ENCODE results near the gene MRPS12. TPM values are rescaled to one million over a fixed set of nuclear protein-coding genes. Genes with fewer than 3 reads are reported as not detected.

The MRPS12 gene
- total and polyA plus RNA-seq, 9 of the 15 experiments (the other 6 are each of a cell fraction or from before 2014, with no cell fraction given), result 8.1 to 174 (median 52.0) TPM

GRCh38 chr19:38898788-38899446 is 31.8 kb upstream of the MRPS12 start (continued):
- TF ChIP-seq POLR2B (IDR thresholded peaks at IDR 0.05; ENCODE audit: low read depth, partially characterized antibody), result peak; percentile 43
- TF ChIP-seq HDGF (IDR thresholded peaks at IDR 0.05), result peak; percentile 53; the same call in 1 of the 2 replicates
- 0 out of 2 replicates have a peak, but pooled peaks have one; percentile 18 for TF ChIP-seq FOSL1 (tag; conservative IDR thresholded peaks at IDR 0.05)
- TF ChIP-seq HMBOX1 (IDR thresholded peaks at IDR 0.05), result no peak
- no peak for TF ChIP-seq ZNF324 (CRISPR knock-in tag; IDR thresholded peaks at IDR 0.05)

- no peaks in the 10 kb centered on the region for H3K9me1 ChIP-seq (ENCODE audit: control insufficient read depth, insufficient read depth, low read length)
- ATAC-seq (peak; percentile 97), DNase-seq (ENCODE audit: extremely low read depth in 1 of 4, low spot score in 3 of 4) (peak; percentile 97 to 100 (median 98)), FAIRE-seq (peak; percentile 99)
- peak within 1 kb of the TSS; percentile 82 for H3K27ac ChIP-seq (ENCODE audit: extremely low read depth, low read depth, low read length)
- WGBS (ENCODE audit: insufficient coverage, low coverage, missing lambda C conversion rate), result under 1% methylated on average over 63 of the region's 64 CpGs
- no peaks in the 10 kb centered on the region for H3K27me3 ChIP-seq (ENCODE audit: control insufficient read depth in 2 of 2, insufficient read depth in 2 of 2, low read length in 2 of 2)
- H3K36me3 ChIP-seq (ENCODE audit: control insufficient read depth, insufficient read depth, low read length), result peaks cover 6% of the 10 kb centered on the region; the same call in 1 of the 3 replicates
- ChIA-PET POLR2A (interaction anchor here (0.6 to 1.5 kb wide), 9 partner anchors 9 to 356 kb away, joined by 3 to 8 read pairs (median 4); no protein-coding TSS in a partner anchor), CTCF (ENCODE audit: low intra/inter-chr PET ratio) (interaction anchor here (0.6 kb wide), 1 partner anchor 170 kb away, joined by 3 read pairs; no protein-coding TSS in a partner anchor)
- peaks cover 30% of the 10 kb centered on the region for H3K79me2 ChIP-seq (ENCODE audit: control insufficient read depth, insufficient read depth, low read length)
- no peaks in the 10 kb centered on the region for H3K9me3 ChIP-seq (replicated peaks; ENCODE audit: control insufficient read depth, insufficient read depth, low read depth, low read length)
- H3K4me3 ChIP-seq, result peak within 1 kb of the TSS; percentile 85
- peak within 1 kb of the TSS; percentile 85 to 96 for H3K9ac ChIP-seq (ENCODE audit: insufficient read depth in 1 of 2, low read depth in 2 of 2, low read length in 2 of 2)
- peak within 1 kb of the TSS; percentile 92 for H3K4me2 ChIP-seq (ENCODE audit: insufficient read depth, low read length)
- H3K4me1 ChIP-seq (replicated peaks in 1 of 2; ENCODE audit: control insufficient read depth in 2 of 2, insufficient read depth in 2 of 2, low read length in 2 of 2), result peaks cover 11 to 28% of the 10 kb centered on the region in 2 experiments
- peak within 1 kb of the TSS; percentile 87 for H2AFZ ChIP-seq (ENCODE audit: low read depth, low read length)
- in situ Hi-C loops (cut with MboI) (no loop called here), intact Hi-C loops (cut with micrococcal nuclease) (loop anchor here (1.0 kb wide), 1 partner anchor 31 kb away; the partner anchor contains the start of genes MRPS12 and SARS2)
- no TSS peak for BruUV-seq (replicated peaks)
- H4K20me1 ChIP-seq (replicated peaks; ENCODE audit: control insufficient read depth, insufficient read depth, low read length), result no peaks in the 10 kb centered on the region
- peak; percentile 91 for TF ChIP-seq GABPB1 (CRISPR knock-in tag; IDR thresholded peaks at IDR 0.05)
- peak; percentile 80 for TF ChIP-seq ARID4B (CRISPR knock-in tag; IDR thresholded peaks at IDR 0.05)
- no peak for TF ChIP-seq ZNF12 (CRISPR knock-in tag; IDR thresholded peaks at IDR 0.05)
- peak; percentile 74 for TF ChIP-seq RAD51 (IDR thresholded peaks at IDR 0.05; ENCODE audit: borderline replicate concordance, low read depth)
- TF ChIP-seq MTA1 (IDR thresholded peaks at IDR 0.05; ENCODE audit: borderline replicate concordance), result peak; percentile 98
- TF ChIP-seq GATAD2A (IDR thresholded peaks at IDR 0.05), result 0 out of 2 replicates have a peak, but pooled peaks have one; percentile 61
- peak; percentile 4; the same call in 1 of the 2 replicates for TF ChIP-seq TEAD2 (tag; IDR thresholded peaks at IDR 0.05)
- TF ChIP-seq NRF1 (conservative IDR thresholded peaks at IDR 0.05 in 1 of 2, IDR thresholded peaks at IDR 0.05 in 1 of 2), result peak; percentile 72 to 79
- no peak for TF ChIP-seq PTRF (tag; IDR thresholded peaks at IDR 0.05)
Measured at GRCh38 chr19:38899447-38900201, 31.1 kb upstream of the MRPS12 start, which contains the start of the genes NFKBIB and SIRT2. Gene NFKBIB, plus strand, starts transcription at chr19:38899969. Its CDS starts 64 bp downstream, at chr19:38900033. Gene SIRT2, minus strand, starts transcription at chr19:38899618. Its CDS starts 97 bp downstream, at chr19:38899521.
